ENCODE results near the gene CAMSAP1.

Gene CAMSAP1

DNA sequence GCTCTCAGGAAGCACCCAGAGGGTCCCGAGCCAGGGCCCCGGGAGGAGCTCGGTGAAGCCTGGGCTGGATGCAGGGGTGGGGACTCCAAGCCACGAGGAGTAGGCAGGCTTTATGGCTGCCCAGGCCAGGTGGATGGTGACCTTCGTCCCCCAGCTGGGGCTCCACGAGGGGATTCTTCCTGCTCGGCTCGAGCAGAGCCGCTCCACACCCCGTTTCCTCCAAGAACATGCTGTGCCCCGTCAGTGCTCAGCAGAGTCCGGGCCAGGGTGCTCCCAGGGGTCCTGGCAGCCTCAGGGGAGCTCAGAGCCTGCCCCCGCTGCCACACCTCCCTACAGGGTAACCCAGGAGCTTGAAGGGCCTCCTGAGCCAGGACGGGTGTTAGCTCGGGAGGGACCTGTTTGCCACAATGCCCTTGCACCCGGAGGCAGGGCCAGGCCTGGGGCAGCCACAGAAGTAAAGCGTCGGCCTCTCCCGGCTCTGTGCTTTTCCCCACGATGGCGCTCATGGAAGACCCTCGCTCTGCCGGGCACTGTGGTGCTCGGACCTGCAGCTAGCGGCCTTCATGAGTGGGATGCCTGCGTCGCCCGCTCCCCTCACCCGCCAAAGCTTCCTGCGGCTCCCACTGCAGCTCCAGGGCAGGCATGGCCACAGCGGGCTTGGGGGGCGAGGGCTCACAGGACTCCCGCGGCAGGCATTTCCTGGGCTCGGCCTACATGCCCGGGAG lies 118.6 kb downstream of the CAMSAP1 start:
- no peak for DNase-seq

DNA sequence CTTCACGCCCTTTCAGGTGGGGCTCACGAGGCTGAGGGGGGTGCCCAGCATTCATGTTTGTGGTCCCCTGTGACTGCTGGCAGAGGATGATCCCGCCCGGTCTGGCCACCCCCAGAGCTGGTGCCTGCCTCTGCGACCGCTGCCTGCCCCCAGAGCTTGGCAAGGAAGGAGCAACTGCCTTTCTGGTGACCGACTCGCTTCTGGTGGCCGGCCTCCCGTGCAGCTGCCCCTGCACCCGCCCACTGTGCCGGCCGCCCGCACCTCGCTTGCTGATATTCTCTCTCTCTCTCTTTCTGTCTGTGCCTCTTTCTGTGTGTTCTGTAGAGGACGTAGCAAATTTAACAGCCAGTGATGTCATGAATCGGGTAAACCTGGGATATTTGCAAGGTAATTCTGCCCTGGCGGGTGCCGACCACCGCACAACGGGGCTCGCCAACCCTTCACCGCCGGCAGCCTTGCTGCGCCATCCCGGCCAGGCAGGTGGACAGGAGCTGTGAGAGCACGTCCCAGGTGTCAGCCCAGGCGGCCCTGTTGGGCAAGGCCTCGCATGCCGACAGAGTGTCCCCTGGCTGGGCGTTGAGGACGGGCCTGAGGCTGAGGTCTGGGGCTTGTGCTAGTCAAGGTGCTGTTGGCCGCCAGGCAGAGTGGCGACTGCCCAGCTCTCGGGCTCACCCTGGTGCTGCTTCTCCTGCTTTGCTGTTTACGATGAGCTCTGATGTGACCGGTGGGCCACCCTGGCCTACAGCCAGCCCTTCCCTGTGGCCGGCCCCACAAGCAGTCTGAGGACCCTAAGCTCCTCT lies 119.4 kb downstream of the CAMSAP1 start:
- no peak for DNase-seq

DNA sequence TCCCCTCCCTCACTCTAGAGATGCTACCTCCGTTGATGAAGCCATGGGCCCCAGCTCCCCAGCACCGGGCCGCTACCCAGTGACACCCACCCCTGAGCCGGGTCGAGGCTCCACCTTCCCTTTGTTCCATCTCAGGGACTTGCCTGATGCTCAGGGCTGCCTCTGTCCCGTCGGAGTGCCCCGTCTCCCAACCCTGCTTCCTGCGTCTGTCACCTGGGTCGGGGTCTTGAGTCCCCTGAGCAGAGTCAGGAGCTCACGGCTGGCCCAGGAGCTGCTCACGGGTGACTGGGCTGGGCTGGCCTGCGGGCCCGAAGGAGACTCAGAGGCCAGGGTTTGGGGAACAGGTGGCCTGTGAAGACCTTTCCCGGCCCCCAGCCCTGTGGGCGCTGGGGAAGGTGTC lies 120.0 kb downstream of the CAMSAP1 start:
- DNase-seq: no peak

DNA sequence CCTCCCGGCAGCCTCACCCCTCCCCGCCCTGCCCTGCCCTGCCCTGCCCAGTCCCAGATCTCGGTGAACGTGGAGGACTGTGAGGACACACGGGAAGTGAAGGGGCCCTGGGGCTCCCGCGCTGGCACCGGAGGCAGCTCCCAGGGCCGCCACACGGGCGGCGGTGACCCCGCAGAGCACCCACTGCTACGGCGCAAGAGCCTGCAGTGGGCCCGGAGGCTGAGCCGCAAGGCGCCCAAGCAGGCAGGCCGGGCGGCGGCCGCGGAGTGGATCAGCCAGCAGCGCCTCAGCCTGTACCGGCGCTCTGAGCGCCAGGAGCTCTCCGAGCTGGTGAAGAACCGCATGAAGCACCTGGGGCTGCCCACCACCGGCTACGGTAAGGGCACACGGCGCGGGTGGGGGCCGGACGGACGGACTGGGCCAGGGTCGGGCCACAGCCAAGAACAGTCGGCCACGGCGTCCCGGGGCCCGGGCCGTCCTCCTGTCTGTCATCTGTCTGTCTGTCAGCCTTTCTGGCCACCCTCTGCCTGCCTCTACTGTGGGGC lies 121.1 kb downstream of the CAMSAP1 start:
- DNase-seq: no peak

- DNase-seq: no peak
Measured at GRCh38 chr9:135785013-135785575, 122.3 kb downstream of the CAMSAP1 start.

DNA sequence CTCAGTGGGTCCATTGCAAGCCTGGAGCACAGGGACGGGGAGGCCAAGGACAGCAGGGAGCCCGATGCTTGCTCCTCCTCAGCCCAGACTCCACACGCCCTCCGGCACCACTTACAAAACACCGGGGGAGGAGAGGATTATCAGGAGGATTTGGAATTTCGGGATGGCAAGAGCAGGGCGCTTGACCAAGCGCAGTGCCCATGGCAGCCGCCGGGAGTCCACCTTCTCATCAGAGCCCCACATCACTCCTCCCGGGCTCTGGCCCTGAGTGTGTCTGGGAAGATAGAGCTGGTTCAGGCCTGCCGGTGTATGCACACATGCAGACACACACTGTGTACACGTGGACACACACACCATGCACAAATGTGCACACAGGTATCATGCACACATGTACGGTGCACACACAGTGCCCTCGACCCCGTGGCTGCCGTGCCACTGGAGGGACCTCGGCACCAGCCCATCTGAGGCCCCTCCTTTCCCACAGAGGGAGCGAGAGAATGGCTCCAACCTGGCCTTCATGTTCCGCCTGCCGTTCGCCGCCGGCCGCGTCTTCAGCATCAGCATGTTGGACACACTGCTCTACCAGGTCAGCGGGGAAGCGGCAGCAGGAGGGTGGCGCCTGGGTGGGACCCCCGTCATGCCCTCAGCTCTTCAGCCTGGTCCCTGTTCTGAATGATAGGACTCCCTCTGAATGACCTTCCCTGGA lies 123.7 kb downstream of the CAMSAP1 start:
- no peak for DNase-seq

- DNase-seq: no peak
Measured at GRCh38 chr9:135782946-135783345, 124.4 kb downstream of the CAMSAP1 start.

DNA sequence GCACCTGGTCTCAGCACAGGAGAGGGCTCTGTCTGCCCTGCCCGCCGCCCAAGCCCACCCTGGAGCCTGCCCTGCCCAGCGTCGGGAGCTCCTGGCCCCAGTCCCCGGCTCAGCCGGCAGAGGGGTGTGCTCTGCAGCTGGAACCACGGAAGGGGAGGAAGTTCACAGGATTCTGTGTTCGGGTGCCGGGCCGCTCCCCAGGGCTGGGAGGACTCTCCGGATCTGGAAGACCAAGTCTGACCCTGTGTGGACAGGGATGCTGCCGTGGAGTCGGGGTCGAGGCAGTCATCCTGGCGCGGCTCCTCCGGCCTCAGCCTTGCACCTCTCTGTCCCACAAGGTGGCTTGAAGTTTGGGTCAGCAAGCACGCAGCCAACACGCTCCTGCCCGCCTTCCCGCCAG lies 126.7 kb downstream of the CAMSAP1 start:
- DNase-seq: no peak

DNA sequence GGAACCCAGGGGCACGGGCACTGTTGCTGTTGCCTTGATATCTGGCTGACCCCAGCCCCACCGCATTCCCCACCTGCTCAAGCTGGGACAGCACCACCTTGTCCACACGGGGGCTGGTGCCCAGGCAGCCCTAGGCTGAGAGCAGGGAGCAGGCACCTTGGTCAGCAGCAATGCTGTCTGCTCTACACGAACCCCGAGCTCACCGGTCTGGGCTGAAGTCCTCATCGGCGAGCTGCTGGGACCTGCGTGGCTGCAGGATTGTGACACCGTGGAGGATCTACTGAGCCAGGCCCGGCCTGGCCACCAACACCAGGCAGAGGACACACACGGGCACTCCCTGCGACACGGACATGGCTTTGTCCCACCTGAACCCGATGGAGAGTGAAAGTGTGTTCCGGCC lies 127.3 kb downstream of the CAMSAP1 start:
- no peak for DNase-seq

DNA sequence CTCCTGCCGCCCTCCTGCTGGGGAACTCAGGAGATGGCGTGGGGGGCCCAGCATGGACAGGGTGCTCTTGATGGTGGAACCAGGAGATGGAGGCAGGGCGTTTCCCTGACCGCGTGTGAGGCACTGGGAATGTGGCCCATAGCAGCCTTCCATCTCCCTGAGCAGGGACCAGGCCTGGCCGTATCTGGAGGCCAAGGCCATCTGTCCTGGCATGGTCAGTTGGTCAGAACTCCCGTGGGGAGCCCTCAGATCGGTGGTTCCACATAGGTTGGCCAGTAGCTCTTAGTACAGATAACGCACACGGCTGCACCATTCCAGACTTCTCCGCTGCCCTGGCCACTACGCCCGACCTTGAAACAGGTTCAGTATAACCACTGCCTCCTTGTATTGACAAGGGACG lies 127.8 kb downstream of the CAMSAP1 start:
- no peak for DNase-seq

- DNase-seq: no peak
Measured at GRCh38 chr9:135778421-135778820, 128.9 kb downstream of the CAMSAP1 start.

GRCh38 chr9:135777623-135778177 lies 129.6 kb downstream of the CAMSAP1 start:
- no peak for DNase-seq

DNA sequence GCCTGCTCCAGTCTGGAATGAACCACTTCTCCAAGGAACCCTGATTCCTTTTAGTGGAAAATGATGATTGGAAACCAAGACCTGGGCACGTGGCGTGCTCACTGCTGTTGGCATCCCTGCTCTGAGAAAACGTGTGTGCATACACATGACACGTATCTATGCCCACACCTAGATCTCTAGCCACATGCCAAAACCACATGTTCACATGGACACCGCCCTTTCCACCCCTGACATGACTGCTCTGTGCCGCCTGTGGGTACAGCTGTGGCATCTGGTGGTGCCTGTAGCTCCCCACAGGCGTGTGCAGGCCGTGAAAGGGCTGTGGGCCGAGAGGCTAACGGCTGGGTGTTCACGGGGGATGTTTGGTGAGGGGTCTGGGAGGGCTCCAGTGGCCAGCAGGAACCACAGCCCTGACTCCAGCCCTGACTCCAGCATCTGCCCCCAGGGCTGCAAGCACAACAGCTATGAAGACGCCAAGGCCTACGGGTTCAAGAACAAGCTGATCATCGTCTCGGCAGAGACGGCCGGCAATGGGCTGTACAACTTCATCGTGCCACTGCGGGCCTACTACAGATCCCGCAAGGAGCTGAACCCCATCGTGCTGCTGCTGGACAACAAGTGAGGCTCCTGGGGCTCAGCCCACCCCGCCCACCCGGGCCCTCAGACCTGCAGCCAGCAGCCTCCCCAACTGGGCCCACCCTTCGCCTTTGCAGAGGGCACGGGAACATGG lies 130.3 kb downstream of the CAMSAP1 start:
- DNase-seq: no peak

DNA sequence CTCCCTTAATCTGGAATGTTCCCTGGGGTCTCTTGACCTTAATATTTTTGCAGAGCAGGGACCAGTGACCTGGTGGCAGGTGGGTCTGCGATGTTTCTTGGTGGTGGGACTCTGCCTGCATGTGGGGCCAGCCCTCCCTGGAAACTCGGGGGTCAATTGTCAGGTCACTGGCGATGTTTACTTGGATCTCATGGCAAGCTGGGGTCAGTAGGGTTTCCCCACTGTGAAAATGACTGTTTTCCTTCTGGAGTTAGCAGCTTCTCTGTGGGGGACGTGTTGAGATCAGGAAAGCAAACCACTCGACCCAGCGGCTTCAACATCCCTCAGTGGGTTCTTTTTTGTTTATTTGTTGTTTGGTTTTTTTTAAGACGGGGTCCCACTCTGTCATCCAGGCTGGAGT lies 131.4 kb downstream of the CAMSAP1 start:
- no peak for DNase-seq

GRCh38 chr9:135774794-135775525 lies 132.4 kb downstream of the CAMSAP1 start:
- no peak for DNase-seq

GRCh38 chr9:135774239-135774747 lies 133.1 kb downstream of the CAMSAP1 start:
- no peak for DNase-seq

DNA sequence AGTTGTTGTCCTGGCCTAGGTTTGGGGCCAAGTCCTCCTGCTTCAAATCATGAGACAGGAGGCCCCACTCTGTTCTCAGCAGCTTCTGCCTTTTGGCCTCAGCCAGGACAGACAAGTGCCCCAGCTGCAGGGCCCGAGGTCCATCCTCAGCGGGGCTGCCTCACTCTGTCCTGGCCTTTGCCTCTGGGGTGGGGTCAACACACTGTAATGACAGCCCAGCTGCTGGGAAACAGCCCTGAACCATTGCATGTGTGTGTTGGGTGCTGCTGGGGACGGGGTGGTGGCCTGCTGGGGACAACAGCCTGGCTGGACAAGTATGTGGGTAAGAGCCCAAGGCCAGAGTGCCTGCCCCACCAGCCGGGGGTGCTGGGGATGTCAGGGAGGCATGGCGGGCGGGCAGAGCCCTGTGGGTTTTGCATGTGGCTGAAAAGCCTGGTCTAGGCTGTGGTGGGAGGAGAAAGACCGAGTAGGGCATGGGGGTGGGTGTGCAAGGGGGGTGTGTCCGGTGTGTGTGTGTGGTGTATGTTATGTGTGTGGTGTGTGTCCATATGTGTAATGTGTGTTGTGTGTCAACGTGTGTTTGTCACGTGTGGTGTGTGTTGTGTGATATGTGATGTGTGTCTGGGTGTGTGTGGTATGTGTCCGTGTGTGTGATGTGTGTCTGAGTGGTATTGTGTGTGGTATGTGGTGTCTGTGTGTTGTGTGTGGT lies 133.7 kb downstream of the CAMSAP1 start:
- DNase-seq: no peak

DNA sequence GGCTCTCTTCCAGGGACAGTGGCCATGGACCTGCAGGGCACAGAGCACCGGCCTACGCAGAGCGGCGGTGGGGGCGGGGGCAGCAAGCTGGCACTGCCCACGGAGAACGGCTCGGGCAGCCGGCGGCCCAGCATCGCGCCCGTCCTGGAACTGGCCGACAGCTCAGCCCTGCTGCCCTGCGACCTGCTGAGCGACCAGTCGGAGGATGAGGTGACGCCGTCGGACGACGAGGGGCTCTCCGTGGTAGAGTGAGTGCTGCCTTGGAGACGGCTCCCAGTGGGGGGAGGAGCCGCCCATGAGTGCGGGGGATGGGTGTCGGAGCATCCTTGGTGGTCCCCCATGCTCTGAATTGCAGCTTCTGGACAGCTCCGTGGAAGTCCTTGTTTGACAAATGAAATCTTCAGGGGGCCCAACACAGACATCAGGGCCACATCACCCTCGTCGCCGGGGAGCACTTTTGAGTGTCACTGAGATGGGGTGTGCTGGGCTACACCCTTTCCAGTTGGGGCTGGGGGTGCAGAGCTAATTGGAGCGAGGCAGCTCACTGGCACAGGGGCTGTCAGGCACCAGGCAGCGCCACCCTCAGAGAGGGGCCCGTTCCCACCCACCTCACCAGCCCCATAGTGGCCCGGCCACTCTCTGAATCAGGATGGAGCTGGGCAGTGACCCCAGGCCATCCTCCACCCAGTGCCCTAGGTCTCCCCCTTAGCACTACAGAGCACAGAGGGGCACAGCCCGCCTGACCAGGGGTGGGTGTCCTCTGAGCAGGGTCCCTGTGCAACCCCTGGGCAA lies 134.4 kb downstream of the CAMSAP1 start:
- DNase-seq: no peak

- DNase-seq: peak; percentile 12
Measured at GRCh38 chr9:135772056-135772646, 135.2 kb downstream of the CAMSAP1 start.

All from stimulated activated CD4-positive, alpha-beta T cell treated with anti-CD3 and anti-CD28 coated beads, Interleukin-15, amount 100 ng/mL, for 24 hours (primary cell).